Activated B cell treated with CpG ODN at 0.5 μM for 24 hours (primary cell): ENCODE measurements around the gene MARK4. TPM values are rescaled to one million over a fixed set of nuclear protein-coding genes. Genes with fewer than 3 reads are reported as not detected.

Experiments used
- ATAC-seq: fragments of 200-7000 bp; cut with Tn5 transposase; one replicate; pipeline ENCODE4 v1.10.0; 2021; ENCODE audit warnings: low read depth, mild to moderate bottlenecking, moderate library complexity
- CTCF ChIA-PET: fragments of 350-600 bp; sonication (Branson Sonifier 250); formaldehyde crosslinking; loops from one replicate; lab custom pipeline; 2021; ENCODE audit warnings: antibody characterized with exemption; lab: Charles Lee
- POLR2A ChIA-PET: fragments of 350-600 bp; sonication (Branson Sonifier 250); formaldehyde crosslinking; loops from one replicate; lab custom pipeline; 2021; ENCODE audit warnings: antibody characterized with exemption; lab: Charles Lee
- DNase-seq: peaks from one replicate; pipeline ENCODE4 v3.0.0; 2022
- H3K27ac Mint-ChIP-seq: one replicate; pipeline ENCODE4 v1.8.0; 2020; ENCODE audit warnings: mixed read lengths
- H3K27me3 Mint-ChIP-seq: one replicate; pipeline ENCODE4 v1.8.0; 2021; ENCODE audit warnings: mixed read lengths
- H3K36me3 Mint-ChIP-seq: one replicate; pipeline ENCODE4 v1.8.0; 2021; ENCODE audit warnings: low read depth, mixed read lengths
- H3K4me1 Mint-ChIP-seq: one replicate; pipeline ENCODE4 v1.8.0; 2021; ENCODE audit warnings: mixed read lengths
- H3K4me3 Mint-ChIP-seq: one replicate; pipeline ENCODE4 v1.8.0; 2020; ENCODE audit warnings: mild to moderate bottlenecking, mixed read lengths
- H3K9me3 Mint-ChIP-seq: one replicate; pipeline ENCODE4 v1.8.0; 2020; ENCODE audit warnings: mixed read lengths
- intact Hi-C: fragments of 100-400 bp; cut with micrococcal nuclease; formaldehyde crosslinking; loops from one replicate; pipeline ENCODE4 v1.15.1; 2024
- total RNA-seq: library from RNA; stranded (reverse); gene quantifications from 2 replicates; pipeline ENCODE4 v1.2.3, GENCODE V29; 2022
- TF ChIP-seq, protein P1 (sequence below): fragments of 200-600 bp; IDR thresholded peaks from one replicate; pipeline ENCODE4 v1.8.0; 2022; ENCODE audit warnings: antibody characterized with exemption, mild to moderate bottlenecking

MARK4 gene
- total RNA-seq, 1 donor from 2014 or later = 26.0 TPM

DNA sequence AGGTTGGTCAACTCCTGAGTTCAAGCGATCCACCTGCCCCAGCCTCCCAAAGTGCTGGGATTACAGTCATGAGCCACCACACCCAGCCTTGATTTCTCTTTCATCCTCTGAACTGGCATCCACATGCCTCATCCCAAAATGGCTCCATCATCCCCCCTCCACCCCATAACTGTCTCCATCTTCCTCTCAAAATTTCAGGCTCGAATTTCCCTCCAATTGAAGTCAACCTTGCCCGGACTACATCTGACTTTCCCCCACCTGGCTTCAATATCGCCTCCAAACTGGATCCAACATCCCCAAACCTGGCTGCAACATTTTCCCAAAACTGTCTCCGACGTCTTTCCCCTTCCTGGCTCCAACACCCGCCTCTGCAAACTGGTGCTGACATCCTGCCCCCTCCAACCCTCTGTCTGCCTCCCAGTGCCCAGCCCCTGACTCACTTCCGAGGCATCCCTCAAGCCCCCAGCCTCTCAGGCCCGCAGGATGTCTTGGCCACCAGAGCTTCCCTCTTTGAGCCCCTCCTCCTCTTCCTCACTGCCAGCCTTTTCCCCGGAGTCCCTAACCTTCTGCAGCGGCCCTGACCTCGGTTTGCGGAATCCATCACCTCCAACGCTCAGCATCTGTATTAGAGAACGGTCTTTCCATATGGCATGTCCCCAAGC, 6.8 kb upstream of the MARK4 start:
- POLR2A ChIA-PET = no interaction called here
- Mint-ChIP-seq H3K27ac (no peak overlapping the region), H3K27me3 (peaks cover 15% of the 10 kb centered on the region), H3K9me3 (no peaks in the 10 kb centered on the region), H3K4me3 (no peak overlapping the region), H3K36me3 (no peaks in the 10 kb centered on the region), H3K4me1 (peaks cover 6% of the 10 kb centered on the region)
- TF ChIP-seq, protein P1, sequence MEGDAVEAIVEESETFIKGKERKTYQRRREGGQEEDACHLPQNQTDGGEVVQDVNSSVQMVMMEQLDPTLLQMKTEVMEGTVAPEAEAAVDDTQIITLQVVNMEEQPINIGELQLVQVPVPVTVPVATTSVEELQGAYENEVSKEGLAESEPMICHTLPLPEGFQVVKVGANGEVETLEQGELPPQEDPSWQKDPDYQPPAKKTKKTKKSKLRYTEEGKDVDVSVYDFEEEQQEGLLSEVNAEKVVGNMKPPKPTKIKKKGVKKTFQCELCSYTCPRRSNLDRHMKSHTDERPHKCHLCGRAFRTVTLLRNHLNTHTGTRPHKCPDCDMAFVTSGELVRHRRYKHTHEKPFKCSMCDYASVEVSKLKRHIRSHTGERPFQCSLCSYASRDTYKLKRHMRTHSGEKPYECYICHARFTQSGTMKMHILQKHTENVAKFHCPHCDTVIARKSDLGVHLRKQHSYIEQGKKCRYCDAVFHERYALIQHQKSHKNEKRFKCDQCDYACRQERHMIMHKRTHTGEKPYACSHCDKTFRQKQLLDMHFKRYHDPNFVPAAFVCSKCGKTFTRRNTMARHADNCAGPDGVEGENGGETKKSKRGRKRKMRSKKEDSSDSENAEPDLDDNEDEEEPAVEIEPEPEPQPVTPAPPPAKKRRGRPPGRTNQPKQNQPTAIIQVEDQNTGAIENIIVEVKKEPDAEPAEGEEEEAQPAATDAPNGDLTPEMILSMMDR = no peak
- ATAC-seq (no peak), DNase-seq (no peak)
- intact Hi-C loops = no loop called here
- CTCF ChIA-PET = no interaction called here

DNA sequence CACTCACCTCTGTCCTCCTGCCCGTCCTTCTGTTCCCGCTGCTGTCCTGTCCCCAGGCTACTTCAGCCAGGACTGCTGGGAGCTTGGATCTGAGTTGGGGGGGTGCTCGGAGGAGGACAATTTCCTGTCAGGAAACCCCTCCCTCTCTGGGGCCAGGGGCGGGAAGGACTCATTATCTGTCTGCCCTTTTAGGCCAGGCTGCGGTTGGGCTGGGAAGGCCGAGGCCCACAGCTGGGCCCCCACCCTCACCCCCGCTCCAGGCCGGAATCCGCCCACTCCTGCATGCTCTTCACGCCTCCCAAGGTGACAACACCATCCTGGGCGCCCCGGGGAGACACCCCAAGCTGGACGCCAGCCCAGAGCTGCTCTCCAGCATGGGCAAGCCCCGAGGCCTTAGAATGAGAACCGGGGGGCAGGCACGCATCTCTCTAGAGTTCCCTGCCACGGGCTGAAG, 5.7 kb upstream of the MARK4 start, which contains the start of gene EXOC3L2:
TSS of gene EXOC3L2 (minus strand) at position 74 of the 454 bp plus-strand sequence. CDS start 6,362 bp downstream, outside the sequence.
- TF ChIP-seq, protein P1 = no peak
- intact Hi-C loops = no loop called here
- H3K27ac Mint-ChIP-seq = no peak within 1 kb of the TSS
- H3K9me3 Mint-ChIP-seq = no peaks in the 10 kb centered on the region
- no peaks in the 10 kb centered on the region for H3K36me3 Mint-ChIP-seq
- ATAC-seq (no peak), DNase-seq (no peak)
- no peak within 1 kb of the TSS for H3K4me3 Mint-ChIP-seq
- peaks cover 15% of the 10 kb centered on the region for H3K27me3 Mint-ChIP-seq
- peaks cover 6% of the 10 kb centered on the region for H3K4me1 Mint-ChIP-seq
- POLR2A ChIA-PET = no interaction called here
- CTCF ChIA-PET = no interaction called here

DNA sequence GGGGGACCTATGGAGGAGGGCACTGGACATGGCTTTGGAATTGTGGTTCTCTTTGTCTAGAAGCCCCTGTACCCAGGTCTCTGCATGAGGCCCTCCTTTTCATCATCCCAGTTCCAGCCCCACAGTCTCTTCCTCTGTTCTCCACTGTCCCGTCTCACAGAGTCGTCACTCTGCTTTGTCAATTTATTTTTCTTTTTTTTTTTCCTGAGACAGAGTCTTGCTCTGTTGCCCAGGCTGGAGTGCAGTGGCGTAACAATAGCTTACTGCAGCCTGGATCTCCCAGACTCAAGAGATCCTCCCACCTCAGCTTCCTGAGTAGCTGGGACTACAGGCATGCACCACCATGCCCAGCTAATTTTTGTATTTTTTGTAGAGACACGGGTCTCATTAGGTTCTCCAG, 5.2 kb upstream of the MARK4 start:
- TF ChIP-seq, protein P1 = no peak
- CTCF ChIA-PET = no interaction called here
- POLR2A ChIA-PET = no interaction called here
- no peak for DNase-seq
- no peaks in the 10 kb centered on the region for H3K9me3 Mint-ChIP-seq
- ATAC-seq = no peak
- no peak overlapping the region for H3K27ac Mint-ChIP-seq
- no peak overlapping the region for H3K4me3 Mint-ChIP-seq
- intact Hi-C loops = no loop called here
- H3K27me3 Mint-ChIP-seq = peaks cover 15% of the 10 kb centered on the region
- peaks cover 9% of the 10 kb centered on the region for H3K4me1 Mint-ChIP-seq
- no peaks in the 10 kb centered on the region for H3K36me3 Mint-ChIP-seq

DNA sequence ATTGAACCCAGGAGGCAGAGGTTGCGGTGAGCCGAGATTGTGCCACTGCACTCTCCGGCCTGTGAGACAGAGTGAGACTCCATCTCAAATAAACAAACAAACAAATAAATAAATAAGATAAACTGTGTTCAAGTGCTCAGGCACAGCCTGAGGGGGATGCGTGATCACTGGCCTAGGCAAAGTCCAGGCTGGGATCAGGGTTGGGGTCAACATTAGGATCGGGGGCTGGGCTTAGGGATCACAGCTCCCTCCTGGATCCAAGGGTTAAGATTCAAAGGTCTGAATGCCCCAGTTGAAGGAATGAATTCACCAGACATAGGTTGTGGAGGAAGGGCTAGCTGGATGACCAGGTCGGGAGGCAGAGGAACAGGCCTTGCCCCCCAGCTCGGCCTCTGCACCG, 3.9 kb upstream of the MARK4 start:
- Mint-ChIP-seq H3K9me3 (no peaks in the 10 kb centered on the region), H3K4me1 (peaks cover 12% of the 10 kb centered on the region), H3K36me3 (no peaks in the 10 kb centered on the region), H3K4me3 (no peak overlapping the region), H3K27me3 (peaks cover 11% of the 10 kb centered on the region), H3K27ac (no peak overlapping the region)
- intact Hi-C loops = no loop called here
- ChIA-PET POLR2A (no interaction called here), CTCF (no interaction called here)
- ATAC-seq (no peak), DNase-seq (no peak)
- TF ChIP-seq, protein P1 = no peak

DNA sequence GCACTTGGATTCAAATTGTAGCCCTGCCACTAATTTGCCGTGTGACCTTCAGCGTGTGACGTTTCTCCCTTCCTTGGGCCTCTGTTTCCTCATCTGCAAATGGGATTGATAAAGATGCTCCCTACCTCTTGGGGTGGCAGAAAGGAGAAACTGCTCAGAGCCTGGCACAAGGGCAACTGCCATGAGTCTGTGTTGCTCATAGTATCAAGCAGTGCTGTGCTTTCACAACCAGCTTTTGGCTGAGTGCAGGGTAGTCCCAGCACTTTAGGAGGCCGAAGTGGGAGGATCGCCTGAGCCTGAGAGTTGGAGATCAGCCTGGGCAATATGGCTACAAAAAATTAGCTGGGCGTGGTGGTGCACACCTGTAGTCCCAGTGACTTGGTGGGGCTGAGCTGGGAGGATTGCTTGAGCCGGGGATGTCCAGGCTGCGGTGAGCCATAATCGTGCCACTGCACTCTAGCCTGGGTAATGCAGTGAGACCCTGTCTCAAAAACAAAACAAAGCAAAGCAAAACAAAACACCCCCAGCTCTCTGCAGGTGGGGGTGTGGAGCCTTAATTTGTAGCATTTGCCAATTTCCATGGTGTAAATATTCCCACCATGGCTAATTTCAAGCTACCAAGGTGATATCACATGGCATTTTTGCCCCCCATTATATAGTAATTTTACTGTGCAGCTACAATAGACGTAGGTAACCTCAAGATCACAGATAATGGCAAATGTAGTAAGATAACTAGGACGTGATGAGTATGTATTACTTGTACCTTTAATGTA, 1.6 kb upstream of the MARK4 start:
- TF ChIP-seq, protein P1 = no peak
- no peaks in the 10 kb centered on the region for H3K36me3 Mint-ChIP-seq
- ATAC-seq (no peak), DNase-seq (no peak)
- peaks cover 32% of the 10 kb centered on the region for H3K4me1 Mint-ChIP-seq
- H3K27ac Mint-ChIP-seq = no peak overlapping the region
- H3K9me3 Mint-ChIP-seq = no peaks in the 10 kb centered on the region
- ChIA-PET CTCF (interaction anchor here (0.5 to 1.3 kb wide), 4 partner anchors 188 to 479 kb away, joined by 3 to 4 read pairs (median 3); no protein-coding TSS in a partner anchor), POLR2A (interaction anchor here (0.6 kb wide), 1 partner anchor 171 kb away, joined by 3 read pairs; no protein-coding TSS in a partner anchor)
- peak overlapping the region; percentile 19 for H3K4me3 Mint-ChIP-seq
- intact Hi-C loops = loop anchor here (2.0 to 10.0 kb wide), 4 partner anchors 71 to 347 kb away; partner anchors contain the start of genes BLOC1S3, POLR1G, PPP1R13L and TRAPPC6A
- peaks cover 6% of the 10 kb centered on the region for H3K27me3 Mint-ChIP-seq
